GM19463 (cell line): ENCODE data around the gene RING1.

Source experiments
- ATAC-seq: cut with Tn5 transposase; IDR thresholded peaks from one replicate; pipeline ENCODE4 v1.9.1; 2021; ENCODE audit warnings: mild to moderate bottlenecking, moderate library complexity; ENCODE audit not compliant: unreplicated experiment

Gene RING1

GRCh38 chr6:33241968-33242367, 33.7 kb downstream of the RING1 start:
- no peak for ATAC-seq

- no peak for ATAC-seq
These were observed 35.2 kb downstream of the RING1 start for GRCh38 chr6:33243476-33243875.

GRCh38 chr6:33247977-33248642, 39.8 kb downstream of the RING1 start:
- no peak for ATAC-seq

GRCh38 chr6:33248643-33248931, 40.3 kb downstream of the RING1 start:
- no peak for ATAC-seq

- ATAC-seq, result peak; percentile 85
These were observed 40.8 kb downstream of the RING1 start for GRCh38 chr6:33248932-33249731.

GRCh38 chr6:33249732-33250630, 41.7 kb downstream of the RING1 start:
- ATAC-seq, result no peak

- ATAC-seq, result no peak
These were observed 42.4 kb downstream of the RING1 start for GRCh38 chr6:33250731-33251130.

- ATAC-seq, result no peak
These were observed 43.2 kb downstream of the RING1 start for GRCh38 chr6:33251395-33252012.

- ATAC-seq, result no peak
These were observed 44.5 kb downstream of the RING1 start for GRCh38 chr6:33252759-33253158.

- ATAC-seq, result no peak
These were observed 46.3 kb downstream of the RING1 start for GRCh38 chr6:33254591-33254990.

GRCh38 chr6:33259032-33259431, 50.7 kb downstream of the RING1 start:
- no peak for ATAC-seq
